Hepatocyte (in vitro differentiated cells): Measurements from ENCODE around the gene GPR179. TPM values are rescaled to one million over a fixed set of nuclear protein-coding genes. Genes with fewer than 3 reads are reported as not detected.
A peak's percentile ranks its signal among the peaks of the same experiment; 100 is the strongest.
"Not testable (repeated sequence)": the region's sequence is repeated elsewhere in the genome, so short reads cannot be mapped to it uniquely, and the experiment has no call there.

Source experiments
- DNase-seq: peaks from one replicate; pipeline ENCODE4 v3.0.0-alpha.2; 2016; ENCODE audit warnings: low spot score
- H2AFZ ChIP-seq: fragments of 200-600 bp; sonication (generic); 2 replicates; pipeline ENCODE4 v1.6.0; 2016; ENCODE audit warnings: antibody characterized with exemption, mild to moderate bottlenecking
- H3K27ac ChIP-seq: fragments of 200-600 bp; sonication (generic); 2 replicates; pipeline ENCODE4 v1.5.1; 2016; ENCODE audit warnings: mild to moderate bottlenecking
- H3K27me3 ChIP-seq: fragments of 200-600 bp; sonication (generic); 2 replicates; pipeline ENCODE4 v1.6.1; 2016
- H3K36me3 ChIP-seq: fragments of 200-600 bp; sonication (generic); replicated peaks from 2 replicates; pipeline ENCODE4 v1.5.1; 2016; ENCODE audit warnings: low read depth; ENCODE audit not compliant: insufficient read depth
- H3K4me1 ChIP-seq: fragments of 200-600 bp; sonication (generic); 2 replicates; pipeline ENCODE4 v1.5.1; 2016; ENCODE audit warnings: mild to moderate bottlenecking, moderate library complexity; ENCODE audit not compliant: insufficient read depth
- H3K4me2 ChIP-seq: fragments of 200-600 bp; sonication (generic); 2 replicates; pipeline ENCODE4 v1.6.0; 2016
- H3K4me3 ChIP-seq: fragments of 200-600 bp; sonication (generic); 2 replicates; pipeline ENCODE4 v1.5.1; 2016; ENCODE audit warnings: mild to moderate bottlenecking
- H3K79me2 ChIP-seq: fragments of 200-600 bp; sonication (generic); 2 replicates; pipeline ENCODE4 v1.6.0; 2017; ENCODE audit warnings: mild to moderate bottlenecking
- H3K9me2 ChIP-seq: fragments of 200-600 bp; sonication (generic); replicated peaks from 2 replicates; pipeline ENCODE4 v1.6.0; 2017; ENCODE audit warnings: mild to moderate bottlenecking; ENCODE audit not compliant: insufficient read depth
- H3K9me3 ChIP-seq: fragments of 200-600 bp; sonication (generic); 2 replicates; pipeline ENCODE4 v1.5.1; 2016; ENCODE audit warnings: low read depth, mild to moderate bottlenecking
- H4K20me1 ChIP-seq: fragments of 200-600 bp; sonication (generic); 2 replicates; pipeline ENCODE4 v1.6.0; 2016; ENCODE audit warnings: mild to moderate bottlenecking; ENCODE audit not compliant: insufficient read depth, poor library complexity, severe bottlenecking
- CTCF ChIP-seq: fragments of 200-600 bp; sonication (generic); IDR thresholded peaks from 2 replicates; pipeline ENCODE4 v1.5.1; 2016; ENCODE audit warnings: antibody characterized with exemption, mild to moderate bottlenecking; ENCODE audit not compliant: poor library complexity
- EZH2 ChIP-seq: fragments of 200-600 bp; sonication (generic); IDR thresholded peaks from 2 replicates; pipeline ENCODE4 v1.6.1; 2016; ENCODE audit warnings: antibody characterized with exemption, mild to moderate bottlenecking, borderline replicate concordance
- EZH2phosphoT487 ChIP-seq: fragments of 200-600 bp; sonication (generic); IDR thresholded peaks from one replicate; pipeline ENCODE4 v1.6.1; 2018; ENCODE audit warnings: antibody characterized with exemption, mild to moderate bottlenecking, low read depth, moderate library complexity; ENCODE audit not compliant: unreplicated experiment, severe bottlenecking
- WGBS: methylation state at CpG from one replicate; pipeline ENCODE4 v1.1.6; 2016; ENCODE audit warnings: low lambda C conversion rate; ENCODE audit errors: missing lambda C conversion rate; 5-methylcytosine and 5-hydroxymethylcytosine counted together
- polyA plus RNA-seq: library from polyadenylated mRNA; unstranded; fragments of >200 nt; fragmentation: Nextera tagmentation; extraction: Ambion mirVana; gene quantifications from 2 replicates; pipeline ENCODE4 v1.2.1, GENCODE V29; 2016
- total RNA-seq: library from RNA; depleted of rRNA; stranded (reverse); fragments of >200 nt; gene quantifications from 2 replicates; pipeline ENCODE4 v1.2.3, GENCODE V29; 2014

Gene GPR179
- total and polyA plus RNA-seq, 2 experiments from 2014 or later = 0.03 to 0.19 TPM

DNA sequence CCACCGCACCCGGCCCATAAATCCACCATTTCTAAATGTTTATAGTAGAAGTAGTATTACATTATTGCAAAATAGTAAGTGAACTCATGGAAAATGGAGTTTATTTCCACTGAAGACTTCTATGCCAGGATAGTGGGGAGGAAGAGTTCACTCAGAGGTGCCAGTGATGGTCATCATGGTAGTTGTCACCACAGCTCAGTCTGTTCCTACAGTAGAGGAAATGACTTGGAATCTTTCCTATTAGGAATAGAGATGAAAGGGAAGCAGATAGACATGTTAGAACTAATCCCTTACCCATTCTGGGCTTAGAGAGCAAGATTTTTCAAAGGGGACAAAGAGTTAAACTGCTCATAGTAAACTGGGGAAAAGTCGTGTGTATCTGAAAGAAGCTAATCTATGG lies 26.7 kb downstream of the GPR179 start:
- no peak overlapping the region for H2AFZ ChIP-seq
- H3K4me3 ChIP-seq = no peak overlapping the region
- no peaks in the 10 kb centered on the region for H3K36me3 ChIP-seq
- no peaks in the 10 kb centered on the region for H3K4me1 ChIP-seq
- TF ChIP-seq EZH2 = no peak
- TF ChIP-seq EZH2phosphoT487 = no peak
- no peak for TF ChIP-seq CTCF
- no peaks in the 10 kb centered on the region for H4K20me1 ChIP-seq
- no peak for DNase-seq
- no peaks in the 10 kb centered on the region for H3K79me2 ChIP-seq
- 74% methylated on average over 3 of the region's 3 CpGs for WGBS
- no peaks in the 10 kb centered on the region for H3K9me2 ChIP-seq
- H3K27me3 ChIP-seq = no peaks in the 10 kb centered on the region
- no peaks in the 10 kb centered on the region for H3K9me3 ChIP-seq
- no peak overlapping the region for H3K27ac ChIP-seq
- no peak overlapping the region for H3K4me2 ChIP-seq

DNA sequence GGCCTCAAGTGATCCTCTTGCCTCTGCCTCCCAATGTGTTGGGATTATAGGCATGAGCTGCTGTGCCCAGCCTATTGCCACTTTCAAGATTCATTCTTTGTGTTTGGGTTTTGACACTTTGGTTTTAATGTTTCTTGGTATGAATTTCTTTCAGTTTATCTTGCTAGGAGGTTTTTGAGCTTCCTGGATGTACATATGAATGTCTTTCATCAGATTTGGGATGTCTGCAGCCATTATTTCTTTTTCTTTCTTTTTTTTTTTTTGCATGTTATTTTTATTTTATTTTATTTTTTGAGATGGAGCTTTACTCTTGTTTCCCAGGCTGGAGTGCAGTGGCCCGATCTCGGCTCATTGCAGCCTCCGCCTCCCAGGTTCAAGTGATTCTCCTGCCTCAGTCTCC lies 28.3 kb downstream of the GPR179 start:
- no peaks in the 10 kb centered on the region for H3K79me2 ChIP-seq
- DNase-seq = no peak
- 64% methylated on average over 3 of the region's 3 CpGs for WGBS
- H3K27ac ChIP-seq = no peak overlapping the region
- no peak overlapping the region for H2AFZ ChIP-seq
- H3K36me3 ChIP-seq = no peaks in the 10 kb centered on the region
- no peaks in the 10 kb centered on the region for H3K27me3 ChIP-seq
- H3K9me3 ChIP-seq = no peaks in the 10 kb centered on the region
- H3K4me3 ChIP-seq = no peak overlapping the region
- no peaks in the 10 kb centered on the region for H4K20me1 ChIP-seq
- TF ChIP-seq CTCF = no peak
- no peak for TF ChIP-seq EZH2phosphoT487
- TF ChIP-seq EZH2 = no peak
- H3K4me2 ChIP-seq = no peak overlapping the region
- no peaks in the 10 kb centered on the region for H3K4me1 ChIP-seq
- H3K9me2 ChIP-seq = no peaks in the 10 kb centered on the region

DNA sequence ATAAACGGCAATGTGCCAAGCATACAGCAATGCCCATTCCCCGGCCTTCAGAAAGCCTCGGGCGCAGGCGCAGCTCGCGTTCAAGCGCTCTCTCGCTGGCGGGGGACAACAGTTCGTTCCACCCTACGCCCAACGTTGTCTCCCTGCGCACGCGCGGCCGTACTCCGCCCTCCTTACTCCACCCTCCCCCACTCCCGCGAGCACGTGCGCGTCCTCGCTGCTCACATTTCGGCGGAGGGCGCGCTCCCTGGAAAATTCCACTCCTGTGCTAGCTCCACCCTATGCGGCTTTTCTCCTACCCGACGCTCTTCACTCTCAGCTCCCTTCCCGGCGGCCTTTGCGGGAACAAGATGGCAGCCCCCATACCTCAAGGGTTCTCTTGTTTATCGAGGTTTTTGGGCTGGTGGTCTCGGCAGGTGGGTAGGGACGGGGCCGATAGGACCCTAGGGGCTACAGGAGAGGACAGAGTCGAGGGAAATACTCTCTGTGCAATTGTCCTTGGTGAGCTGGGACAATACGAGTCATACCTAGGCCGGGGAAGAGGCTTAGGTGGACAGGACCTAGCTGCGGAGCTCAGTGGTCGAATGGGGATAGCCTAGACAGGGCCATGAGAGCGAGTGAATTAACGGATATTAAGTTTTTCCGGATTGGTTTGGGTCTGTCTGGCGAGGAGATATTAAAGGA lies 46.8 kb downstream of the GPR179 start, which contains the start of gene MRPL45:
Gene MRPL45, plus strand, starts transcription at position 335 of the 684 bp plus-strand sequence. Its CDS starts 16 bp downstream, at position 351.
- H3K4me3 ChIP-seq = peak within 1 kb of the TSS; percentile 22
- not testable (repeated sequence) for H4K20me1 ChIP-seq, H3K79me2 ChIP-seq, H3K4me1 ChIP-seq, H3K9me3 ChIP-seq, H3K9me2 ChIP-seq, H3K36me3 ChIP-seq, H3K27me3 ChIP-seq
- peak within 1 kb of the TSS; percentile 81 for H3K4me2 ChIP-seq
- H3K27ac ChIP-seq = peak within 1 kb of the TSS; percentile 68
- WGBS = under 1% methylated on average over 47 of the region's 48 CpGs
- peak within 1 kb of the TSS; percentile 58 for H2AFZ ChIP-seq
- peak; percentile 97 for DNase-seq

DNA sequence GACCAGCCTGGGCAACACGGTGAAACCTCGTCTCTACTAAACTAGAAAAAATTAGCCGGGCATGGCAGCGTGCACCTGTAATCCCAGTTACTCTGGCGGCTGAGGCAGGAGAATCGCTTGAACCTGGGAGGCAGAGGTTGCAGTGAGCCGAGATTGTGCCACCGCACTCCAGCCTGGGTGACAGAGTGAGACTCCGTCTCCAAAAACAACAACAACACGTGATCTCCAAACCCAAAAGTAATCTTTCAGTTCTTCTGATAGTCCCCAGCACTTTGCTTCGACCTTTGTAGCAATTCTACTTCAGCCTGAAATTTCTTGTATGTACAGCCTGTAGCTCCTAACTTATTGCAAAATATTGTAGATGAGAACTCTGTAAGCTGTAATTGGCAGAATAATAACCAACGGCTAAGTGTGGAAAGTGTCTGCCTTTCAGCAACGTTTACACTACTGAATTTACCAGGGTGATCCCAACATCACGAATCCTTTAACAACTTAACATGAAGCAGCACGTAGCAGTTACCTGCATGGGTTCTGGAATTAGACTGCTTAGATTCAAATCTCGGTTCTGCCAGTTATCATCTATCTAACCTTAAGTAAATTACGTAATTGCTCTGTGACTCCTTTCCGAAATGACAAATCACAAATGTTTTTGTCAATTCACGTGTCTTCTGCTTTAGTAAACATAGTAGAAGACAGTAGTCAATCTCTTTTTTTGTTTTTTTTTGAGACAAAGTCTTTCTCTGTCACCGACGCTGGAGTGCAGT lies 48.0 kb downstream of the GPR179 start:
- H3K27ac ChIP-seq, DNase-seq, H3K79me2 ChIP-seq, H3K9me3 ChIP-seq, H3K4me1 ChIP-seq, H3K4me2 ChIP-seq, H3K4me3 ChIP-seq, H4K20me1 ChIP-seq, H3K27me3 ChIP-seq, H2AFZ ChIP-seq, H3K36me3 ChIP-seq, H3K9me2 ChIP-seq: not testable (repeated sequence)
- WGBS = 90% methylated on average over 19 of the region's 21 CpGs

- H3K36me3 ChIP-seq, H3K4me3 ChIP-seq, H4K20me1 ChIP-seq, H3K9me2 ChIP-seq, DNase-seq, H3K4me2 ChIP-seq, H3K27me3 ChIP-seq, H3K27ac ChIP-seq, H3K9me3 ChIP-seq, H2AFZ ChIP-seq, H3K79me2 ChIP-seq: not testable (repeated sequence)
- peaks cover 13% of the 10 kb centered on the region for H3K4me1 ChIP-seq
- 83% methylated on average over 1 of the region's 1 CpG for WGBS
These were observed 54.0 kb downstream of the GPR179 start for GRCh38 chr17:38289760-38290159.
